22Rv1 (cell line): ENCODE measurements around the gene BCAS1.

ENCODE experiments used
- CTCF ChIP-seq: fragments of 450-650 bp; IDR thresholded peaks from 2 replicates; pipeline ENCODE4 v1.5.1; 2017; ENCODE audit warnings: mild to moderate bottlenecking
- ZFX ChIP-seq: fragments of 450-650 bp; IDR thresholded peaks from 2 replicates; pipeline ENCODE4 v1.6.1; 2017; ENCODE audit warnings: antibody characterized with exemption, borderline replicate concordance

GRCh38 chr20:53940907-53941545, 129.4 kb downstream of the BCAS1 start:
- TF ChIP-seq CTCF (no peak), ZFX (no peak)
